ENCODE results near the gene CNPY4. TPM values are rescaled to one million over a fixed set of nuclear protein-coding genes. Genes with fewer than 3 reads are reported as not detected.
"Not testable (repeated sequence)": the region's sequence is repeated elsewhere in the genome, so short reads cannot be mapped to it uniquely, and the experiment has no call there.

Gene CNPY4
- total RNA-seq, 2 experiments from 2014 or later: 20.9 to 26.7 TPM

GRCh38 chr7:100127866-100128636, 8.6 kb downstream of the CNPY4 start:
- no peaks in the 10 kb centered on the region for H3K9me3 ChIP-seq (ENCODE audit: low read length)
- peak overlapping the region; percentile 73 for H3K4me3 ChIP-seq (ENCODE audit: low read depth, low read length, poor library complexity, severe bottlenecking)
- DNase-seq (ENCODE audit: low spot score): peak; percentile 68
- H3K36me3 ChIP-seq (ENCODE audit: insufficient read depth, low read length): peaks cover 14% of the 10 kb centered on the region; the same call in 1 of the 2 replicates
- peak overlapping the region; percentile 94 for H3K27ac ChIP-seq (ENCODE audit: low read depth, low read length, poor library complexity, severe bottlenecking)
- TF ChIP-seq CTCF (conservative IDR thresholded peaks at IDR 0.05; ENCODE audit: low read length) (no peak), EZH2phosphoT487 (IDR thresholded peaks at IDR 0.05; ENCODE audit: borderline replicate concordance, low read depth, low read length) (no peak)
- POLR2A ChIA-PET: interaction anchor here (0.6 to 2.0 kb wide), 6 partner anchors 8 to 46 kb away, joined by 3 to 7 read pairs (median 4); partner anchors contain the start of genes COPS6 and LAMTOR4
- CTCF ChIA-PET (ENCODE audit: unreplicated experiment): interaction anchor here (0.6 to 0.8 kb wide), 2 partner anchors 45 to 90 kb away, joined by 3 read pairs; no protein-coding TSS in a partner anchor
- peaks cover 8% of the 10 kb centered on the region; the same call in 1 of the 2 replicates for H3K79me2 ChIP-seq (ENCODE audit: insufficient read depth, low read depth, low read length)
- H3K4me2 ChIP-seq (ENCODE audit: low read length): peak overlapping the region; percentile 91
- intact Hi-C loops (cut with micrococcal nuclease; ENCODE audit: unreplicated experiment): loop anchor here (2.0 to 5.0 kb wide), 2 partner anchors 27 to 46 kb away; partner anchors contain the start of genes AP4M1, MCM7 and ZNF3
- H3K9me2 ChIP-seq (ENCODE audit: insufficient read depth, low read length): no peaks in the 10 kb centered on the region
- H3K4me1 ChIP-seq (ENCODE audit: insufficient read depth, low read length, poor library complexity, severe bottlenecking): peaks cover 56% of the 10 kb centered on the region
- peak overlapping the region; percentile 70 for H2AFZ ChIP-seq (ENCODE audit: low read length)
- no TSS peak for BruUV-seq (replicated peaks)
- no peaks in the 10 kb centered on the region for H4K20me1 ChIP-seq (ENCODE audit: insufficient read depth, low read length)

- Histone ChIP-seq H3K4me2 (ENCODE audit: low read length) (peak overlapping the region; percentile 91), H3K4me1 (ENCODE audit: insufficient read depth, low read length, poor library complexity, severe bottlenecking) (peaks cover 56% of the 10 kb centered on the region), H3K79me2 (ENCODE audit: insufficient read depth, low read depth, low read length) (peaks cover 8% of the 10 kb centered on the region; the same call in 1 of the 2 replicates), H3K9me2 (ENCODE audit: insufficient read depth, low read length) (no peaks in the 10 kb centered on the region), H3K36me3 (ENCODE audit: insufficient read depth, low read length) (peaks cover 12% of the 10 kb centered on the region; the same call in 1 of the 2 replicates), H3K9me3 (ENCODE audit: low read length) (no peaks in the 10 kb centered on the region), H3K27ac (ENCODE audit: low read depth, low read length, poor library complexity, severe bottlenecking) (peak overlapping the region; percentile 94), H2AFZ (ENCODE audit: low read length) (no peak overlapping the region), H4K20me1 (ENCODE audit: insufficient read depth, low read length) (no peaks in the 10 kb centered on the region), H3K4me3 (ENCODE audit: low read depth, low read length, poor library complexity, severe bottlenecking) (peak overlapping the region; percentile 73)
- peak; percentile 20 for DNase-seq (ENCODE audit: low spot score)
- TF ChIP-seq EZH2phosphoT487 (IDR thresholded peaks at IDR 0.05; ENCODE audit: borderline replicate concordance, low read depth, low read length) (no peak), CTCF (conservative IDR thresholded peaks at IDR 0.05; ENCODE audit: low read length) (no peak)
- ChIA-PET POLR2A (interaction anchor here (0.6 to 2.0 kb wide), 6 partner anchors 8 to 46 kb away, joined by 3 to 7 read pairs (median 4); partner anchors contain the start of genes COPS6 and LAMTOR4), CTCF (ENCODE audit: unreplicated experiment) (interaction anchor here (0.8 kb wide), 1 partner anchor 90 kb away, joined by 3 read pairs; no protein-coding TSS in a partner anchor)
- BruUV-seq (replicated peaks): no TSS peak
- intact Hi-C loops (cut with micrococcal nuclease; ENCODE audit: unreplicated experiment): loop anchor here (5.0 kb wide), 1 partner anchor 46 kb away; the partner anchor contains the start of gene ZNF3
Measured at GRCh38 chr7:100128637-100128963, 9.2 kb downstream of the CNPY4 start.

GRCh38 chr7:100130220-100130607, 10.8 kb downstream of the CNPY4 start:
- not testable (repeated sequence) for H4K20me1 ChIP-seq (ENCODE audit: insufficient read depth, low read length); BruUV-seq (replicated peaks); H3K36me3 ChIP-seq (ENCODE audit: insufficient read depth, low read length); H3K27ac ChIP-seq (ENCODE audit: low read depth, low read length, poor library complexity, severe bottlenecking); H3K79me2 ChIP-seq (ENCODE audit: insufficient read depth, low read depth, low read length); H3K9me2 ChIP-seq (ENCODE audit: insufficient read depth, low read length); H3K4me2 ChIP-seq (ENCODE audit: low read length); DNase-seq (ENCODE audit: low spot score); H2AFZ ChIP-seq (ENCODE audit: low read length); H3K9me3 ChIP-seq (ENCODE audit: low read length); H3K4me3 ChIP-seq (ENCODE audit: low read depth, low read length, poor library complexity, severe bottlenecking)
- peaks cover 44% of the 10 kb centered on the region for H3K4me1 ChIP-seq (ENCODE audit: insufficient read depth, low read length, poor library complexity, severe bottlenecking)
- CTCF ChIA-PET (ENCODE audit: unreplicated experiment): interaction anchor here (1.3 to 1.7 kb wide), 2 partner anchors 28 to 48 kb away, joined by 3 to 4 read pairs; partner anchors contain the start of gene AP4M1
- intact Hi-C loops (cut with micrococcal nuclease; ENCODE audit: unreplicated experiment): loop anchor here (5.0 to 10.0 kb wide), 2 partner anchors 138 to 215 kb away; no protein-coding TSS in a partner anchor
- POLR2A ChIA-PET: interaction anchor here (0.5 to 0.9 kb wide), 3 partner anchors 29 to 781 kb away, joined by 3 to 5 read pairs (median 3); partner anchors contain the start of genes AP4M1 and MCM7

Data from OCI-LY7 (cell line).